ENCODE data around the gene CEACAM7. TPM values are rescaled to one million over a fixed set of nuclear protein-coding genes. Genes with fewer than 3 reads are reported as not detected.

Gene CEACAM7
- total and polyA plus RNA-seq, 2 donors from 2014 or later, result 0.16 TPM; not detected in 1

DNA sequence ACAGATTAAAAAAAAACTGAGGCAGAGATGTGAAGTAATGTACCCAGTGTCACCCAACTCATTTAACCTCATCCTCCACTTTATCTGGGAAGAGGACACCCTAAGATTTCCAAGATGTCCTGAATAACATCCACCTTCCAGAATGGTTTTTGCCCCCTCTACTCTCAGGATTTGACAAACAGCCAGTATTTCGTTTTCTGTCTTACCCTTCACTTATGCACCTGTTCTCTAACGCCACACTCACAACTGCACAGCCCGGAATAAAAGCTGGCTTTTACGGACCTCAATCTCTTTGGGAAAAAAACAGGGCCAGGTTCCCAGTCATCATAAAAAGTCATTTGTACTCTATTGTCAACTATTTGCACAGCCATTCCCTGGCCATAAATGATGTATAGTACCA lies 46.1 kb upstream of the CEACAM7 start:
- no peak for FAIRE-seq
- DNase-seq, result no peak
- no peak overlapping the region for H3K9ac ChIP-seq (ENCODE audit: low read length in 3 of 3)

GRCh38 chr19:41726493-41726892 lies 38.4 kb upstream of the CEACAM7 start:
- no peak for TF ChIP-seq CTCF (IDR thresholded peaks at IDR 0.05; ENCODE audit: borderline replicate concordance, extremely low read depth, insufficient read depth)
- no peak overlapping the region for H3K27ac ChIP-seq (ENCODE audit: low read depth in 2 of 2, low read length in 2 of 2)
- no peak for FAIRE-seq
- H3K9ac ChIP-seq (ENCODE audit: low read length in 3 of 3), result no peak overlapping the region
- no peaks in the 10 kb centered on the region for H3K27me3 ChIP-seq (ENCODE audit: control insufficient read depth, insufficient read depth, low read length)
- intact Hi-C loops (cut with DNase I), result no loop called here
- no peaks in the 10 kb centered on the region for H3K4me1 ChIP-seq (ENCODE audit: control insufficient read depth in 2 of 3, insufficient read depth in 2 of 3, low read depth in 1 of 3, low read length in 3 of 3)
- H3K9me3 ChIP-seq (ENCODE audit: control insufficient read depth in 2 of 3, insufficient read depth in 1 of 3, low read length in 3 of 3), result no peaks in the 10 kb centered on the region
- DNase-seq, result no peak
- no peaks in the 10 kb centered on the region for H3K36me3 ChIP-seq (ENCODE audit: control insufficient read depth in 2 of 3, insufficient read depth in 3 of 3, low read length in 3 of 3)
- H3K4me3 ChIP-seq (ENCODE audit: low read length in 3 of 3), result no peak overlapping the region

More for the DNA sequence above, 46.1 kb upstream of the CEACAM7 start:
- H3K27me3 ChIP-seq (ENCODE audit: control insufficient read depth, insufficient read depth, low read length), result no peaks in the 10 kb centered on the region
- TF ChIP-seq CTCF (IDR thresholded peaks at IDR 0.05; ENCODE audit: borderline replicate concordance, extremely low read depth, insufficient read depth), result no peak
- intact Hi-C loops (cut with DNase I), result no loop called here
- no peaks in the 10 kb centered on the region for H3K9me3 ChIP-seq (ENCODE audit: control insufficient read depth in 2 of 3, insufficient read depth in 1 of 3, low read length in 3 of 3)
- no peak overlapping the region for H3K27ac ChIP-seq (ENCODE audit: low read depth in 2 of 2, low read length in 2 of 2)
- H3K4me1 ChIP-seq (ENCODE audit: control insufficient read depth in 2 of 3, insufficient read depth in 2 of 3, low read depth in 1 of 3, low read length in 3 of 3), result no peaks in the 10 kb centered on the region
- no peaks in the 10 kb centered on the region for H3K36me3 ChIP-seq (ENCODE audit: control insufficient read depth in 2 of 3, insufficient read depth in 3 of 3, low read length in 3 of 3)
- H3K4me3 ChIP-seq (ENCODE audit: low read length in 3 of 3), result no peak overlapping the region

DNA sequence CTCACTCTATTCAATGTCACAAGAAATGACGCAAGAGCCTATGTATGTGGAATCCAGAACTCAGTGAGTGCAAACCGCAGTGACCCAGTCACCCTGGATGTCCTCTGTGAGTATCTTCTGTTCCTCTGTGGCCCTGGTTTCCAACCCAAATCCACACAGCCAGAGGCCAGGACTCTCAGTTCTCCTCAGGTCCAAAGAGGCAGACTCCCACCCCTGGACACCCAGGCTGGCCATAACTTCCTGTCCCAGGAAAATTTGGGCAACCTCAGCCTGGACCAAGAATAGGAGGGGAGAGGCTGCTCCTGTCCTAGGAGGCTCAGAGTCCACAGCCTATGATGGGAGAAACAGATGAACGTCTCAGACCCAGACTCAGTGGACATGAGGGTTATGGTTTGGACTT lies 32.0 kb upstream of the CEACAM7 start:
- Histone ChIP-seq H3K9ac (ENCODE audit: low read length in 3 of 3) (no peak overlapping the region), H3K27ac (ENCODE audit: low read depth in 2 of 2, low read length in 2 of 2) (no peak overlapping the region), H3K4me3 (ENCODE audit: low read length in 3 of 3) (no peak overlapping the region), H3K9me3 (ENCODE audit: control insufficient read depth in 2 of 3, insufficient read depth in 1 of 3, low read length in 3 of 3) (no peaks in the 10 kb centered on the region), H3K36me3 (ENCODE audit: control insufficient read depth in 2 of 3, insufficient read depth in 3 of 3, low read length in 3 of 3) (no peaks in the 10 kb centered on the region), H3K27me3 (ENCODE audit: control insufficient read depth, insufficient read depth, low read length) (no peaks in the 10 kb centered on the region), H3K4me1 (ENCODE audit: control insufficient read depth in 2 of 3, insufficient read depth in 2 of 3, low read depth in 1 of 3, low read length in 3 of 3) (no peaks in the 10 kb centered on the region)
- DNase-seq (no peak), FAIRE-seq (no peak)
- intact Hi-C loops (cut with DNase I), result no loop called here
- no peak for TF ChIP-seq CTCF (IDR thresholded peaks at IDR 0.05; ENCODE audit: borderline replicate concordance, extremely low read depth, insufficient read depth)

GRCh38 chr19:41718761-41719160 lies 30.7 kb upstream of the CEACAM7 start:
- no peak for DNase-seq
- Histone ChIP-seq H3K9me3 (ENCODE audit: control insufficient read depth in 2 of 3, insufficient read depth in 1 of 3, low read length in 3 of 3) (no peaks in the 10 kb centered on the region), H3K4me1 (ENCODE audit: control insufficient read depth in 2 of 3, insufficient read depth in 2 of 3, low read depth in 1 of 3, low read length in 3 of 3) (no peaks in the 10 kb centered on the region), H3K9ac (ENCODE audit: low read length in 3 of 3) (no peak overlapping the region), H3K27ac (ENCODE audit: low read depth in 2 of 2, low read length in 2 of 2) (no peak overlapping the region), H3K27me3 (ENCODE audit: control insufficient read depth, insufficient read depth, low read length) (no peaks in the 10 kb centered on the region), H3K36me3 (ENCODE audit: control insufficient read depth in 2 of 3, insufficient read depth in 3 of 3, low read length in 3 of 3) (no peaks in the 10 kb centered on the region), H3K4me3 (ENCODE audit: low read length in 3 of 3) (no peak overlapping the region)
- TF ChIP-seq CTCF (IDR thresholded peaks at IDR 0.05; ENCODE audit: borderline replicate concordance, extremely low read depth, insufficient read depth), result no peak
- FAIRE-seq, result no peak
- intact Hi-C loops (cut with DNase I), result no loop called here
